Stimulated activated naive CD8-positive, alpha-beta T cell treated with anti-CD3 and anti-CD28 coated beads, Interleukin-15, Interleukin-2, amounts not matched to agents 100 ng/mL and 50 ng/mL, for 24 hours (primary cell): ENCODE results near the gene SCN3B.
"Not testable (repeated sequence)": the region's sequence is repeated elsewhere in the genome, so short reads cannot be mapped to it uniquely, and the experiment has no call there.

Source experiments
- H3K27ac Mint-ChIP-seq: one replicate; pipeline ENCODE4 v1.8.0; 2021; ENCODE audit warnings: mild to moderate bottlenecking, mixed read lengths
- H3K27me3 Mint-ChIP-seq: one replicate; pipeline ENCODE4 v1.8.0; 2021; ENCODE audit warnings: mixed read lengths
- H3K36me3 Mint-ChIP-seq: one replicate; pipeline ENCODE4 v1.8.0; 2021; ENCODE audit warnings: low read depth, mixed read lengths
- H3K4me1 Mint-ChIP-seq: one replicate; pipeline ENCODE4 v1.8.0; 2021; ENCODE audit warnings: low read depth, mixed read lengths
- H3K4me3 Mint-ChIP-seq: one replicate; pipeline ENCODE4 v1.8.0; 2021; ENCODE audit warnings: mild to moderate bottlenecking, mixed read lengths
- H3K9me3 Mint-ChIP-seq: one replicate; pipeline ENCODE4 v1.8.0; 2021; ENCODE audit warnings: mixed read lengths

Gene SCN3B

DNA sequence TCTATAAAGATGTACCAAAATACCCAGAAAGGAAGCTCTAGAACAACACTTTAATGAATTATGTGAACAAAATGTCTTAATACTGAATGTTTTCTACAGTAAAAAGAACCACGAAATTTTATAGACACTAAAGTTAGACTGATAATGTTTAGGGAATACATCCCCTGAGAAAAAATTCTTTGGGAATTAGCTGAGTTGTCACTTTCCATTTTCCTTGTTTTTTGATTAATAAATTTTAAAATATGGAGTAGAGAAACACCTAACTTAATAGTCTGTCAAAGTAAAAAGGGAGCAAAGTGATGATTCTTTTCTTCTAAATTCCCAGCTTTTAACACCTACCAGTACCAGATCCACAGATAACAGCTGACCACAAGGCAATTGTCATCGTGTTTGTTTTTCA lies 23.1 kb upstream of the SCN3B start:
- H3K36me3 Mint-ChIP-seq: no peaks in the 10 kb centered on the region
- no peak overlapping the region for H3K4me3 Mint-ChIP-seq
- H3K4me1 Mint-ChIP-seq: peaks cover 13% of the 10 kb centered on the region
- no peak overlapping the region for H3K27ac Mint-ChIP-seq
- H3K27me3 Mint-ChIP-seq: peaks cover 4% of the 10 kb centered on the region
- no peaks in the 10 kb centered on the region for H3K9me3 Mint-ChIP-seq

GRCh38 chr11:123674297-123674696 lies 19.9 kb upstream of the SCN3B start:
- no peaks in the 10 kb centered on the region for H3K36me3 Mint-ChIP-seq
- no peak overlapping the region for H3K4me3 Mint-ChIP-seq
- peaks cover 4% of the 10 kb centered on the region for H3K27me3 Mint-ChIP-seq
- H3K27ac Mint-ChIP-seq: no peak overlapping the region
- no peaks in the 10 kb centered on the region for H3K9me3 Mint-ChIP-seq
- H3K4me1 Mint-ChIP-seq: no peaks in the 10 kb centered on the region

DNA sequence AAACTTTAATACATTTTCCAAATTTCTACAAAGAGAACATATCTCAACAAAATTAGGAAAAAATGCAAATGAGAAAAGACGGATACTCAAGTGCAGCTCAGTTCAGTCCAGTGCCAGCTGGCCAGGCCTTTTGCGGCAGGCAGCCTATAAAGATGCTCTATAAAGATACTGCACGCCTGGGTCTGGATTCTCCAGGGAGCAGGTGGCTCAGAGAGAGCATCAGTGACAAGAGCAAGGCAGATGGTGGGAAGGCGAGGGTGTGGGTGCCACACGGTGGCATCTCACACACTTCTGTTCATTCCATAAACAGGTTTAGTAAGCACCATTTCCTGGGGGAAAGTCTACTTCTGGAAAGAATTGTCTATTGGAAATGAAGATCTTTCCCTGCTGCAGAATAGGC lies 18.1 kb upstream of the SCN3B start:
- no peaks in the 10 kb centered on the region for H3K4me1 Mint-ChIP-seq
- no peaks in the 10 kb centered on the region for H3K36me3 Mint-ChIP-seq
- no peak overlapping the region for H3K4me3 Mint-ChIP-seq
- H3K9me3 Mint-ChIP-seq: no peaks in the 10 kb centered on the region
- no peak overlapping the region for H3K27ac Mint-ChIP-seq
- peaks cover under 1% of the 10 kb centered on the region for H3K27me3 Mint-ChIP-seq

- peaks cover 2% of the 10 kb centered on the region for H3K27me3 Mint-ChIP-seq
- no peak overlapping the region for H3K27ac Mint-ChIP-seq
Observed at GRCh38 chr11:123671534-123671933, 17.1 kb upstream of the SCN3B start.

DNA sequence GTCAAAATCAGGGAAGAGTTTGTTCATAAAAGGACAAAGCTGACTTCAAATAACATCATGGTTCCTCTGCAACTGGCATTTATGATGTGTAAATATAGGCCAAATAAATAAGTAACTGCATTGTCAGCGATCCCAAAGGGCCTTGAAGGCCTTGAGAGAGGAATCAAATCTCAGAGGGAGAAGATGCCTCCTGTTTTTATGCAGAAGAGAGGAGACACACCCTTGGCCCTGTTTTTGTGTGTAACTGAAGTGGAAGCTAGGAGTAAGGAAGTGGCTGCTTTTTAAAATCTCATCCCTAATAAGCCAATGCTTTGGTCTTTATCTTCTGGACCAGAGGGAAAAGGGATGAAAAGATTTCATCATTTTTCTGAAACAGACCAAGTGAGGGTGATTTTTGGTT lies 15.7 kb upstream of the SCN3B start:
- Mint-ChIP-seq H3K4me1 (no peaks in the 10 kb centered on the region), H3K27ac (no peak overlapping the region), H3K9me3 (peaks cover 4% of the 10 kb centered on the region), H3K36me3 (no peaks in the 10 kb centered on the region), H3K4me3 (no peak overlapping the region), H3K27me3 (peaks cover 5% of the 10 kb centered on the region)

More at GRCh38 chr11:123671534-123671933, 17.1 kb upstream of the SCN3B start:
- Mint-ChIP-seq H3K4me1 (no peaks in the 10 kb centered on the region), H3K4me3 (no peak overlapping the region), H3K36me3 (no peaks in the 10 kb centered on the region), H3K9me3 (peaks cover 2% of the 10 kb centered on the region)

DNA sequence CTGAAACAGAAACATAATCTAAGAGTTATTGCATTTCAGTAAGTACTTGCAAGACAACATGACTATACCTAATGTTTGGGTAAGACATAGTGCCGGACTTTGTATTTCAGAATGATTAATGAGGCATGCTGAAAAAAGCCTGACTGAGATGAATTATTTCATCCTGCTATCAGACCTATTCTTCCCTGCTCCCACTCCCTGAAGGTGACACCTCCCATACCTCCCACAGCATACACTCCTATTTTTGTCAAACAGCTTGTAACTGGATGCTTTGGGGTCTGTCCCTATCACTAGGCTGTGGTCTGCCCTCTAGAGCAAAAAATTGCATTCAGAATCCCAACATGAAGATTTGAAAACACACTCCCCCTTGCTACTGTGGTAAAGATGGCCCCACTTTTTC lies 10.9 kb upstream of the SCN3B start:
- Mint-ChIP-seq H3K36me3 (no peaks in the 10 kb centered on the region), H3K9me3 (peaks cover 13% of the 10 kb centered on the region), H3K27ac (no peak overlapping the region), H3K4me3 (no peak overlapping the region), H3K4me1 (peaks cover 2% of the 10 kb centered on the region), H3K27me3 (peaks cover 10% of the 10 kb centered on the region)

DNA sequence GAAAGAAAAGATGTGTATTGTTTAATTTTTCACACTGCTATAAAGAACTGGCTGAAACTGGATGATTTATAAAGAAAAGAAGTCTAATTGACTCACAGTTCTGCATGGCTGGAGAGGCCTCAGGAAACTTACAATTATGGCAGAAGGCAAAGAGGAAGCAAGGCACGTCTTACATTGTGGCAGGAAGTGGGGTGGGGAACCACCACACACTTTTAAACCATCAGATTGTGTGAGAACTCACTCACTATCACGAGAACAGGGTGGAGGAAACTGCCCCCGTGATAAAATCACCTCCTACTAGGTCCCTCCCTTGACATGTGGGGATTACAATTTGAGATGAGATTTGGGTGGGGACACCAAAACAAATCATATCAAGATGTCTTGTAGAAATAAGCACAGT lies 5.5 kb upstream of the SCN3B start:
- not testable (repeated sequence) for H3K4me3 Mint-ChIP-seq, H3K27ac Mint-ChIP-seq, H3K36me3 Mint-ChIP-seq
- Mint-ChIP-seq H3K27me3 (peaks cover 21% of the 10 kb centered on the region), H3K4me1 (peaks cover 20% of the 10 kb centered on the region), H3K9me3 (peaks cover 25% of the 10 kb centered on the region)

DNA sequence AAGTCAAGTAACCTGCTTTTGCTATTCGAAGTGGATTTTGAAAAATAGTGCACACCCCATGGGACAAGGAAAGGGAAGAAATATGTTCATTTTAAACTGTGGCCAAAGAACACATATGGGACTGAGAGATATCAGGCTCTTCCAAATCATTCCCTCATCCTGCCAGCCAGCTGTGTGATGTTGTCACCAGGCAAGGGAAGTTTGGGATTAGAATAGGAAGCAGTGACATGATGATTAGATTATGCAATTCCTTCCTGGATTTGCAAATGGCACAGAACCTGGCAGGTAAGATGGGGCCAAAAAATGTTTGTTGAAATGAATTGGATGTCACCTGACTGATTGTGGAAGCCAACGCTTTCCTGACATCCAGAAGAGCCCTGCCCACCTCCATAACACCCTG lies 4.9 kb upstream of the SCN3B start:
- Mint-ChIP-seq H3K9me3 (peaks cover 25% of the 10 kb centered on the region), H3K36me3 (peaks cover 4% of the 10 kb centered on the region), H3K4me1 (peaks cover 24% of the 10 kb centered on the region), H3K27me3 (peaks cover 23% of the 10 kb centered on the region), H3K4me3 (no peak overlapping the region), H3K27ac (no peak overlapping the region)

DNA sequence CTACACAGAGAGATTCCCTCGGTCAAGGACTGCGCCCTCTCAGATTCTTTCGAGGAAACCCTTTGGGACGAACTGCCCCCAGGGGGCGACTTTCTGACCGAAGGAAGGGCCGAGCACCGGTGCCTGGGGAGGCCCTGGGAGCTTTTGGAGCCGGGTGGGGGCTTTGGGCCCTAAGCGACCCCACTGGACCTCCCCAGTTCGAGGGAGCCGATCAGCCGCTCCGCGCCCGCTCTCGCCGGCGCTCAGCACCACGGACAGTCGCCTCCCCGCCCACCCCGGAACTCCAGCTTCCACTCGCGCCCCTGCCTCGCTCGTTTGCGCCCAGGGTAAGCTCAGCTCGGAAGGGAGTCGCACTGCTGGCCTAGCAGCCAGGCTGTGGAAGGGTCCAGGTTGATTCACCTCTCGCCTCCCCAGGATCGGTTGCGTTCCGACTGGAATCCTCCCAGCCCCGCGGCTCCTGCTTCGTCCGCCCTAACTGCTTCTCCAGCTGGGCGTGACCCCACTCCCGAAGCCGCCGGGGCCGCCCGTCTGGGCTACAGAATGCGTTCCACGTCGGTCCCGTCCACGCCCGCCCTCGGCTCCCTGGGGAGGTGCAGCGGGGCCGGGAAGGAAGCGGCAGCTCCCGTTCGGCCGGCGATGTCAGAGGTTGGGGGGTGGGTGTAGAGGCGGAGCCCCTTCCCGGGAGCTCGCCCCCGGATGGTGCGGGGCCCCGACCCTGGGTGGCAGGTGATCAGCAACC lies 428 bp downstream of the SCN3B start:
- H3K4me1 Mint-ChIP-seq: peaks cover 14% of the 10 kb centered on the region
- peaks cover 11% of the 10 kb centered on the region for H3K9me3 Mint-ChIP-seq
- H3K4me3 Mint-ChIP-seq: peak overlapping the region; percentile 58
- H3K36me3 Mint-ChIP-seq: peaks cover under 1% of the 10 kb centered on the region
- peaks cover 47% of the 10 kb centered on the region for H3K27me3 Mint-ChIP-seq
- no peak overlapping the region for H3K27ac Mint-ChIP-seq

- Mint-ChIP-seq H3K36me3 (no peaks in the 10 kb centered on the region), H3K9me3 (peaks cover 6% of the 10 kb centered on the region), H3K4me1 (peaks cover 11% of the 10 kb centered on the region), H3K27me3 (peaks cover 47% of the 10 kb centered on the region), H3K27ac (no peak overlapping the region), H3K4me3 (peak overlapping the region; percentile 58)
Observed at GRCh38 chr11:123653483-123653826, 969 bp downstream of the SCN3B start.

DNA sequence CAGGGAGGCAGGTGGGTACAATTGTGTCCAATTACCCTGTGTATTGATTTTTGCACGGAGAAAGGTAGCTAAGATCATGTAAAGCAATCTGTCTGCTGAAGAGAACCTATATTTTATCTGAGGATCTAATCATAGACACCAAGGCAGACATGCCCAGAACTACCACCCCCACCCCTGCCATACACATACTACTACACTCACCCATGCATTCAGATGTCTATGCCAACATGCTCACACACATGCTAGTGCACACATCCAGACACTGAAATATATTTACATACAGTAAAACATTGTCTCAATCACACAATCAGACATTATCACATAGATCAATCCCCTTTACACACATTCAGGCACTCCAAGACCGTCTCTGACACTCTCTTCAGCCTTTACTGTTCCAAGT lies 1.8 kb downstream of the SCN3B start:
- Mint-ChIP-seq H3K4me1 (peaks cover 11% of the 10 kb centered on the region), H3K9me3 (no peaks in the 10 kb centered on the region), H3K27ac (no peak overlapping the region), H3K36me3 (no peaks in the 10 kb centered on the region), H3K4me3 (no peak overlapping the region), H3K27me3 (peaks cover 47% of the 10 kb centered on the region)

- H3K4me3 Mint-ChIP-seq: no peak overlapping the region
- H3K27ac Mint-ChIP-seq: no peak overlapping the region
Observed at GRCh38 chr11:123650901-123651300, 3.5 kb downstream of the SCN3B start.

GRCh38 chr11:123645286-123645975 lies 9.0 kb downstream of the SCN3B start:
- H3K9me3 Mint-ChIP-seq: no peaks in the 10 kb centered on the region
- H3K27ac Mint-ChIP-seq: no peak overlapping the region
- no peak overlapping the region for H3K4me3 Mint-ChIP-seq
- peaks cover 17% of the 10 kb centered on the region for H3K27me3 Mint-ChIP-seq
- H3K4me1 Mint-ChIP-seq: peaks cover 2% of the 10 kb centered on the region
- no peaks in the 10 kb centered on the region for H3K36me3 Mint-ChIP-seq

More at GRCh38 chr11:123650901-123651300, 3.5 kb downstream of the SCN3B start:
- no peaks in the 10 kb centered on the region for H3K36me3 Mint-ChIP-seq
- H3K27me3 Mint-ChIP-seq: peaks cover 49% of the 10 kb centered on the region
- peaks cover 11% of the 10 kb centered on the region for H3K4me1 Mint-ChIP-seq
- no peaks in the 10 kb centered on the region for H3K9me3 Mint-ChIP-seq

- peaks cover 27% of the 10 kb centered on the region for H3K27me3 Mint-ChIP-seq
- H3K4me1 Mint-ChIP-seq: peaks cover 2% of the 10 kb centered on the region
- H3K4me3 Mint-ChIP-seq: no peak overlapping the region
- no peaks in the 10 kb centered on the region for H3K9me3 Mint-ChIP-seq
- H3K27ac Mint-ChIP-seq: no peak overlapping the region
- H3K36me3 Mint-ChIP-seq: no peaks in the 10 kb centered on the region
Observed at GRCh38 chr11:123642435-123642834, 12.0 kb downstream of the SCN3B start.

DNA sequence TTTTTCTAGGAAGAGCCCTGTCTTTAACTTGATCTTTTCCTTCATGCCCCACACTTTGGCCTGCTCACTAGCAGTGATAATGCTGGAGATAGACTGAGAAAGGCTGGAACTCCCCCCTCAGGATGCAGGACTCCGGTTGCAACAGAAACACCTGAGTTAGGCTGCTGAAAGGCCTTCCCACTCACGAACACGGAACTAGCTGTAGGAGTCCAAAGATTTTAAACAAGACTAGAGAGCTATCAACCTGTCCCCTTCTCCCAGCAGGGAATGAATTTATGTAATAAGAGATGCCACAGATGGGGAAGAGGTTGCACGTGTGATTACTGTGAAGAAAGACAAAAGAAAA lies 13.0 kb downstream of the SCN3B start:
- Mint-ChIP-seq H3K4me1 (peaks cover 2% of the 10 kb centered on the region), H3K27me3 (peaks cover 25% of the 10 kb centered on the region), H3K36me3 (no peaks in the 10 kb centered on the region), H3K9me3 (no peaks in the 10 kb centered on the region), H3K27ac (no peak overlapping the region), H3K4me3 (no peak overlapping the region)
